Trophoblast cell (in vitro differentiated cells and primary cell): ENCODE results near the gene ZSCAN4.

Experiments
- DNase-seq, 2 donors: peaks; one replicate each; pipeline ENCODE4 v3.0.0-alpha.2; 2016
- H2AFZ ChIP-seq: 2 replicates; pipeline ENCODE4 v1.6.1; 2013; ENCODE audit warnings: low read length, moderate library complexity, mild to moderate bottlenecking; ENCODE audit not compliant: insufficient read depth, poor library complexity
- H2AK5ac ChIP-seq: 2 replicates; pipeline ENCODE4 v1.6.1; 2013; ENCODE audit warnings: mild to moderate bottlenecking, low read length
- H2BK120ac ChIP-seq: 2 replicates; pipeline ENCODE4 v1.6.1; 2013; ENCODE audit warnings: low read length, mild to moderate bottlenecking, moderate library complexity; ENCODE audit not compliant: insufficient read depth, poor library complexity
- H2BK12ac ChIP-seq: 2 replicates; pipeline ENCODE4 v1.6.1; 2013; ENCODE audit warnings: mild to moderate bottlenecking, low read length, moderate library complexity
- H2BK5ac ChIP-seq: 2 replicates; pipeline ENCODE4 v1.6.1; 2013; ENCODE audit warnings: low read length, low read depth, moderate library complexity, mild to moderate bottlenecking; ENCODE audit not compliant: poor library complexity
- H3K14ac ChIP-seq: 2 replicates; pipeline ENCODE4 v1.6.1; 2013; ENCODE audit warnings: mild to moderate bottlenecking, low read length
- H3K18ac ChIP-seq: 2 replicates; pipeline ENCODE4 v1.6.1; 2013; ENCODE audit warnings: mild to moderate bottlenecking, low read length
- H3K23ac ChIP-seq: 2 replicates; pipeline ENCODE4 v1.6.1; 2013; ENCODE audit warnings: low read length
- H3K27ac ChIP-seq: 2 replicates; pipeline ENCODE4 v1.5.1; 2013; ENCODE audit warnings: low read depth, mild to moderate bottlenecking, inconsistent platforms, low read length, moderate library complexity
- H3K27me3 ChIP-seq: 2 replicates; pipeline ENCODE4 v1.6.1; 2013; ENCODE audit warnings: inconsistent platforms, mild to moderate bottlenecking, low read length, moderate library complexity; ENCODE audit not compliant: insufficient read depth
- H3K36me3 ChIP-seq, 2 experiments: 1 replicate in 1 of 2; 2 replicates in 1 of 2; pipeline ENCODE4 v1.6.1; 2013; ENCODE audit warnings: low read length in 2 of 2, mild to moderate bottlenecking in 2 of 2, moderate library complexity in 1 of 2; ENCODE audit not compliant: insufficient read depth in 2 of 2, control insufficient read depth in 1 of 2
- H3K4ac ChIP-seq: 2 replicates; pipeline ENCODE4 v1.6.1; 2013; ENCODE audit warnings: low read depth, mild to moderate bottlenecking, low read length, moderate library complexity
- H3K4me1 ChIP-seq, 2 experiments: 1 replicate in 1 of 2; 2 replicates in 1 of 2; pipeline ENCODE4 v1.6.1; 2013; ENCODE audit warnings: low read length in 2 of 2, mild to moderate bottlenecking in 2 of 2, moderate library complexity in 1 of 2; ENCODE audit not compliant: insufficient read depth in 2 of 2, control insufficient read depth in 1 of 2
- H3K4me2 ChIP-seq: 2 replicates; pipeline ENCODE4 v1.6.1; 2013; ENCODE audit warnings: inconsistent platforms, mild to moderate bottlenecking, low read length, moderate library complexity
- H3K4me3 ChIP-seq: 2 replicates; pipeline ENCODE4 v1.5.1; 2013; ENCODE audit warnings: mild to moderate bottlenecking, low read depth, low read length, inconsistent platforms
- H3K79me1 ChIP-seq: one replicate; pipeline ENCODE4 v1.6.1; 2013; ENCODE audit warnings: low read length
- H3K79me2 ChIP-seq: 2 replicates; pipeline ENCODE4 v1.6.1; 2013; ENCODE audit warnings: low read length, mild to moderate bottlenecking; ENCODE audit not compliant: control insufficient read depth, insufficient read depth, poor library complexity
- H3K9ac ChIP-seq: 2 replicates; pipeline ENCODE4 v1.6.1; 2013; ENCODE audit warnings: mild to moderate bottlenecking, low read length
- H3K9me3 ChIP-seq: 2 replicates; pipeline ENCODE4 v1.6.1; 2013; ENCODE audit warnings: low read depth, mild to moderate bottlenecking, control low read depth, inconsistent platforms, low read length; ENCODE audit not compliant: insufficient read depth
- H4K12ac ChIP-seq: 2 replicates; pipeline ENCODE4 v1.6.1; 2013; ENCODE audit warnings: low read depth, mild to moderate bottlenecking, low read length, moderate library complexity
- H4K8ac ChIP-seq: 2 replicates; pipeline ENCODE4 v1.6.1; 2013; ENCODE audit warnings: low read depth, mild to moderate bottlenecking, low read length, moderate library complexity
- H4K91ac ChIP-seq: one replicate; pipeline ENCODE4 v1.6.1; 2013; ENCODE audit warnings: low read depth, mild to moderate bottlenecking, low read length, moderate library complexity
- WGBS: extraction: QIAGEN DNeasy Blood & Tissue Kit; methylation state at CpG from one replicate; pipeline ENCODE4 v1.1.7; 2013; ENCODE audit warnings: missing lambda C conversion rate; ENCODE audit not compliant: insufficient read length, insufficient coverage; ENCODE audit errors: extremely low coverage; 5-methylcytosine and 5-hydroxymethylcytosine counted together

ZSCAN4 gene

DNA sequence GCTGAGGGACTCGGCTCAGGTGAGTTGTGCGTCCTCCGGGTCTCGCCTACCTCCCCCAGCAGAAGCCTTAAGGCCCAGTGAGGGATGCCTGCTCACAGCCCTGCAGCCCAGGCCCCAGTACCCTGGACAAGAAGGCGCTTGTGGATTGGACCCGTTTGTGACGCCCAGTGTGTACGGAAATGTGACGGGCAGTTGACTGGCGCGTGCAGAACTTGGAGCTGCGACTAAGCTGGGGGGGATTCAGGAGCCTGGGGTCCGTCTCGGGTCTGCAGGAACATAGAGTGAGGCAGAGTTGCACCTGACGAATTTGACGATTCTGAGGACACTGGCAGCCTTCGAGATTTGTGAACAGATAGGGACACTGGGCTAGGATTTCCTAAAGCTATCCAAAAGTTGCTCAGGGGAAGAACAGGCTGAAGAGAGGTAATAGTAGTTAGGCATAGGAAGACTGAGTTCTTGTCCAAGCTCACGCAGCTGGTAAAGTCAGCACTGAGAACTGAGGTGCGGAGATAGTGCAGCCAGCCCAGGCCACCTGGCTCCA is 13.6 kb downstream of the ZSCAN4 start:
- Histone ChIP-seq H3K4ac (peak overlapping the region; percentile 96), H3K9me3 (peaks cover 13% of the 10 kb centered on the region), H3K79me1 (peaks cover 7% of the 10 kb centered on the region), H2AK5ac (peak overlapping the region; percentile 65), H2AFZ (peak overlapping the region; percentile 95), H3K9ac (peak overlapping the region; percentile 81), H3K27ac (no peak overlapping the region), H3K18ac (peak overlapping the region; percentile 84), H3K79me2 (peaks cover 9% of the 10 kb centered on the region), H2BK120ac (peak overlapping the region; percentile 49), H3K4me2 (peak overlapping the region; percentile 86), H4K12ac (peak overlapping the region; percentile 66), H4K91ac (peak overlapping the region; percentile 86), H3K27me3 (peaks cover 4% of the 10 kb centered on the region), H3K14ac (peak overlapping the region; percentile 73), H2BK5ac (peak overlapping the region; percentile 57), H2BK12ac (no peak overlapping the region), H4K8ac (peak overlapping the region; percentile 75), H3K4me3 (peak overlapping the region; percentile 95), H3K4me1 (peaks cover 7% of the 10 kb centered on the region in 2 experiments), H3K23ac (no peak overlapping the region), H3K36me3 (peaks cover 17 to 39% of the 10 kb centered on the region in 2 experiments)
- no CpG with 5 or more reads among the region's 19 CpGs for WGBS
- DNase-seq, result no peak

DNA sequence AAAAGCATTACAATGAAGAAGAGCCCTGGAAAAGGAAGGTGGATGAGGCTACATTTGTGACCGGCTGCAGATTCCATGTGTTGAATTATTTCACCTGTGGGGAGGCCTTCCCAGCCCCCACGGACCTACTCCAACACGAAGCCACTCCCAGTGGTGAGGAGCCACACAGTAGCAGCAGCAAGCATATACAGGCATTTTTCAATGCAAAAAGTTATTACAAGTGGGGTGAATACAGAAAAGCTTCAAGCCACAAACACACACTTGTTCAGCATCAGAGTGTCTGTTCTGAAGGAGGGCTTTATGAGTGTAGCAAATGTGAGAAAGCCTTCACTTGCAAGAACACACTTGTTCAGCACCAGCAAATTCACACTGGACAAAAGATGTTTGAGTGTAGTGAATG is 18.0 kb downstream of the ZSCAN4 start:
- Histone ChIP-seq H3K4me1 (peaks cover 7% of the 10 kb centered on the region in 2 experiments), H2BK5ac (no peak overlapping the region), H3K27me3 (no peaks in the 10 kb centered on the region), H3K79me1 (peaks cover 5% of the 10 kb centered on the region), H3K36me3 (peaks cover 22 to 53% of the 10 kb centered on the region in 2 experiments), H4K91ac (no peak overlapping the region), H2AK5ac (no peak overlapping the region), H3K18ac (no peak overlapping the region), H4K8ac (no peak overlapping the region), H3K9ac (no peak overlapping the region), H3K9me3 (peaks cover 13% of the 10 kb centered on the region), H2BK12ac (no peak overlapping the region), H3K4ac (no peak overlapping the region), H3K27ac (no peak overlapping the region), H2BK120ac (no peak overlapping the region), H2AFZ (no peak overlapping the region), H3K23ac (no peak overlapping the region), H3K4me3 (no peak overlapping the region), H4K12ac (no peak overlapping the region), H3K79me2 (peaks cover 9% of the 10 kb centered on the region), H3K14ac (no peak overlapping the region), H3K4me2 (no peak overlapping the region)
- no CpG with 5 or more reads among the region's 3 CpGs for WGBS
- no peak for DNase-seq

DNA sequence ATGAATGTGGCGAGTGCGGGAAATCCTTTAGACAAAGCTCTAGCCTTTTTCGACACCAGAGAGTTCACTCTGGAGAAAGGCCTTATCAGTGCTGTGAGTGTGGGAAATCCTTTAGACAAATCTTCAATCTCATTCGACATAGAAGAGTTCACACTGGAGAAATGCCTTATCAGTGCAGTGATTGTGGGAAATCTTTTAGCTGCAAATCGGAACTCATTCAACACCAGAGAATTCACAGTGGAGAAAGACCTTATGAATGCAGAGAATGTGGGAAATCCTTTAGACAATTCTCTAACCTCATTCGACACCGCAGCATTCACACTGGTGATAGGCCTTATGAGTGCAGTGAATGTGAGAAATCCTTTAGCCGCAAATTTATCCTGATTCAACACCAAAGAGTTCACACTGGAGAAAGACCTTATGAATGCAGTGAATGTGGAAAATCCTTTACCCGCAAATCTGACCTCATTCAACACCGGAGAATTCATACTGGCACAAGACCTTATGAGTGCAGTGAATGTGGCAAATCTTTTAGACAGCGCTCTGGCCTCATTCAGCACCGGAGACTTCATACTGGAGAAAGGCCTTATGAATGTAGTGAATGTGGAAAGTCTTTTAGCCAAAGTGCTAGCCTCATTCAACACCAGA is 18.8 kb downstream of the ZSCAN4 start:
- peaks cover 5 to 6% of the 10 kb centered on the region in 2 experiments for H3K4me1 ChIP-seq
- peaks cover 2% of the 10 kb centered on the region for H3K79me2 ChIP-seq
- no peak overlapping the region for H3K4me3 ChIP-seq
- no peak overlapping the region for H2AK5ac ChIP-seq
- H4K91ac ChIP-seq, result no peak overlapping the region
- no peaks in the 10 kb centered on the region for H3K27me3 ChIP-seq
- no peak overlapping the region for H3K14ac ChIP-seq
- no peak overlapping the region for H2BK5ac ChIP-seq
- no peak overlapping the region for H3K18ac ChIP-seq
- no peak overlapping the region for H3K27ac ChIP-seq
- WGBS, result no CpG with 5 or more reads among the region's 12 CpGs
- no peak overlapping the region for H2BK120ac ChIP-seq
- DNase-seq, result no peak
- H3K23ac ChIP-seq, result no peak overlapping the region
- peaks cover 13% of the 10 kb centered on the region for H3K9me3 ChIP-seq
- no peak overlapping the region for H4K12ac ChIP-seq
- no peak overlapping the region for H3K4me2 ChIP-seq
- H3K79me1 ChIP-seq, result no peaks in the 10 kb centered on the region
- no peak overlapping the region for H2AFZ ChIP-seq
- no peak overlapping the region for H2BK12ac ChIP-seq
- H3K4ac ChIP-seq, result no peak overlapping the region
- H4K8ac ChIP-seq, result no peak overlapping the region
- H3K36me3 ChIP-seq, result peaks cover 22 to 53% of the 10 kb centered on the region in 2 experiments
- H3K9ac ChIP-seq, result no peak overlapping the region

- H3K4me1 ChIP-seq, result no peaks in the 10 kb centered on the region
- H3K27ac ChIP-seq, result no peak overlapping the region
- H2BK12ac ChIP-seq, result no peak overlapping the region
- no peak overlapping the region for H2BK120ac ChIP-seq
- H3K27me3 ChIP-seq, result no peaks in the 10 kb centered on the region
- no peak overlapping the region for H2AFZ ChIP-seq
- H3K4me2 ChIP-seq, result no peak overlapping the region
- H3K79me1 ChIP-seq, result no peaks in the 10 kb centered on the region
- peaks cover 22 to 57% of the 10 kb centered on the region in 2 experiments for H3K36me3 ChIP-seq
- DNase-seq, result peak; percentile 7 to 22
- no peak overlapping the region for H2AK5ac ChIP-seq
- H2BK5ac ChIP-seq, result no peak overlapping the region
- H4K8ac ChIP-seq, result no peak overlapping the region
- H3K14ac ChIP-seq, result no peak overlapping the region
- H3K18ac ChIP-seq, result no peak overlapping the region
- H4K91ac ChIP-seq, result no peak overlapping the region
- no peak overlapping the region for H4K12ac ChIP-seq
- H3K23ac ChIP-seq, result no peak overlapping the region
- H3K4ac ChIP-seq, result no peak overlapping the region
- no peaks in the 10 kb centered on the region for H3K79me2 ChIP-seq
- no CpG with 5 or more reads among the region's 6 CpGs for WGBS
- no peak overlapping the region for H3K9ac ChIP-seq
- no peak overlapping the region for H3K4me3 ChIP-seq
- H3K9me3 ChIP-seq, result peaks cover 13% of the 10 kb centered on the region
These were observed 19.5 kb downstream of the ZSCAN4 start for GRCh38 chr19:57688011-57688763.
